ENCODE data around the gene HDHD3.
"Not testable (repeated sequence)": the region's sequence is repeated elsewhere in the genome, so short reads cannot be mapped to it uniquely, and the experiment has no call there.

Gene HDHD3, protein sequence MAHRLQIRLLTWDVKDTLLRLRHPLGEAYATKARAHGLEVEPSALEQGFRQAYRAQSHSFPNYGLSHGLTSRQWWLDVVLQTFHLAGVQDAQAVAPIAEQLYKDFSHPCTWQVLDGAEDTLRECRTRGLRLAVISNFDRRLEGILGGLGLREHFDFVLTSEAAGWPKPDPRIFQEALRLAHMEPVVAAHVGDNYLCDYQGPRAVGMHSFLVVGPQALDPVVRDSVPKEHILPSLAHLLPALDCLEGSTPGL

GRCh38 chr9:113376634-113377567 lies at the start of gene HDHD3:
Gene HDHD3 (minus strand): TSS chr9:113376986. CDS start chr9:113374354, 2,632 bp downstream.
- DNase-seq: peak; percentile 78

DNA sequence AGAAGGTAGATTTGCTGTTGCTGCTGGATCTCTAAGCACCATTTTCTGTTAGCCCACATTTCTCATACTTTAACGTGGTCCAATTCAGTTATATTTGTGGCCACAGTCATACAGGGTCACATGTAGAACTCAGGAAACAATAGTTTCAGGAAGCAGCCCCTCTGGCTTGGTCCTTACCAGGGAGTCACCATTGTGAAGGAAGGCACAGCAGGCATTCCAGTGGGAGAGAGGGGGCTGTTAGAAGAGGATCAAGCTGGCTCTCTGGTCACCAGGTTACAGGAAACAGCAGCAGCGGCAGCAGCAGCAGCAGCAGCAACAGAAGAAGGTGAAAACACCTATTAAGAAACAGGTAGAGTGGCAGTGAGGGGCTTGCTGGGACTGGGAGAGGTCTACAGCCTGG lies 48.3 kb upstream of the HDHD3 start:
- DNase-seq: no peak

DNA sequence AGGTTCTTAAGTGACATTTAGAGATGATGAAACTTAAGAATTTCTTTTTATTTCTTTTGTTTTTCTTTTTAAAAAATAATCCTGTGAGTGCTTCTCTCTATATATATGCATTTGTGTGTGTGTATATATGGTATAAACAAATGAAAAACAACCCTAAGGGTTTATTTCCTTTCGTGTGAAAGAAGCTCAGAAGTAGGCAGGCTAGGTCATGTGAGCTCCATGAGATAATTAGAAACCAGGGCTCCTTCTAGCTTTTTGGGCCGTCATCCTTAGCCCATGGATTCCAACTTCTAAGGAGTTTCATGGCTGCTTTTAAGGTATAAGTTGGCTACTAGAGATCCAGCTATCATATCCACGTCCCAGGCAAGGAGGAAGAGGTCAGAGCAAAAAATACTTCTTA lies 44.9 kb upstream of the HDHD3 start:
- DNase-seq: no peak

DNA sequence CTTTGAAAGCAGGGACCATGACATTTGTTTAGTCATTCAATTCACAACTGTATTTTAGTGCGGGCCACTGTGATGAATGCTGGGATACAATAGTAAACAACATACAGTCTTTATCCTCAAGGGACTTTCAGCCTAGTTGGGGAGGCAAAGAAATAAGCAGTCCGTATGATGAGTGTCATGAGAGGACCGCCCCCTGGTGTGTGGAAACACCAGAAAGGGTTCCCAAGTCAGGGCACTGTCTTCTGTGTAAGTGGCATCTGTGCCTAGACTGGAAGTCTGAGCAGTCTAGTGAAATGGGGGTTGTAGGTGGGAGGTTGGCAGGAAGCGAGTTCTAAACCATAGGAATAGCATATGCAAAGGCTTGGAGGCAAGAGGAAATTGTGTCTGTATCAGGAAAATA lies 40.6 kb upstream of the HDHD3 start:
- no peak for DNase-seq

GRCh38 chr9:113416149-113416721 lies 39.4 kb upstream of the HDHD3 start:
- no peak for DNase-seq

DNA sequence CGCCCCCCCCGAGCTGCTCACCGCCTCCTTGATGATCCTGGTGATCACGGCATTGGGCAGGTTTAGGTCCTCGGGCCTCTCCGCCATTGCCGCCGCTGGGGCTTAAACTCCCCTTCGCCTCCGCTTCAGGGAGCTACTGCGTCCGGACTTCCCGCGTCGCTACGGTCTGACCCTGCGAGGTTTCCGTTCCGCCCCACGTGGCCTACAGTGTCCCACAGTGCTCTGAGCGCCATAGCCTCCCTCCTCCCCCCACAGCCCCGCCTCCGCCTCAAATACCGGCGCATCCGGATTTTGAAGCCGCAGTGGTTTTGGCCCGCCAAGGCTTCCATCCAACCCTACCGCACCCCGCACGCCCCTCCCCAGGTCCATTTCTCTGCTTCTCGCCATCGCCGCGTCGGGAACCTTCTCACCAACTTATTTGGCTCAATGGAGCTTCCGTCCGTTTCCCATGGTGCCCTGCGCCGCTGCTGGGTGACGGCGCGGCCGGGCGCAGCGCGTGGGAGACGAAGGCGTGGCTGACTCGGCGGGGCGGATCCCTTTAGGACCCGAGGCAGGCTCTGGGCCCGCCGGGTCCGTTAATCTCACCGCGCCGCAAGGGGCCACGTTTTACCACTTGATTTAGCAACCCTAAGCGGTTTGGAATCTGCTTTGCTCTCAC lies 33.5 kb upstream of the HDHD3 start, which contains the start of the genes C9orf43 and POLE3:
C9orf43 (plus strand) TSS at position 541 of the 658 bp plus-strand sequence. CDS start 2,747 bp downstream, outside the sequence.
POLE3 (minus strand) TSS at position 469 of the 658 bp plus-strand sequence; CDS start at position 87, 382 bp downstream.
- peak; percentile 96 for DNase-seq

- no peak for DNase-seq
Measured at GRCh38 chr9:113409883-113410206, 33.1 kb upstream of the HDHD3 start.

DNA sequence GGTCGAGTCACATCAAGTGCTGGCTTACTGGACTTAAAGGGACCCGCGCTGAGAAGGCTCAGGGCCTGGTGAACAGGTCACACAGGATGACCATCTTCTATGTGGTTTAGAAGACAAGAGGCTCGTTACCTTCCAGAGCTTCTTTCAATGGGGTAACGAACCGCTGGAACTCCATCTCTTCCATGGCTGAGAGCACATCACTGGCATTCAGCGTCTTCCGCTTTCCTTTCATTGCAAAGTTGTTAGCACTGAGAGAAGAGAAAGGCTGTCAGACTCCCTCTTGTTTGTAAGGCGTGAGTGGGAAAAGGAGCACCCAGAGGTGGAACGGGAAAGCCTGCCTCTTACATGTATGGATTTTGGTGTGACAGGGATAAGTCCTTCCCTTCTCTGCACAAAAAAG lies 32.7 kb upstream of the HDHD3 start:
- DNase-seq: no peak

DNA sequence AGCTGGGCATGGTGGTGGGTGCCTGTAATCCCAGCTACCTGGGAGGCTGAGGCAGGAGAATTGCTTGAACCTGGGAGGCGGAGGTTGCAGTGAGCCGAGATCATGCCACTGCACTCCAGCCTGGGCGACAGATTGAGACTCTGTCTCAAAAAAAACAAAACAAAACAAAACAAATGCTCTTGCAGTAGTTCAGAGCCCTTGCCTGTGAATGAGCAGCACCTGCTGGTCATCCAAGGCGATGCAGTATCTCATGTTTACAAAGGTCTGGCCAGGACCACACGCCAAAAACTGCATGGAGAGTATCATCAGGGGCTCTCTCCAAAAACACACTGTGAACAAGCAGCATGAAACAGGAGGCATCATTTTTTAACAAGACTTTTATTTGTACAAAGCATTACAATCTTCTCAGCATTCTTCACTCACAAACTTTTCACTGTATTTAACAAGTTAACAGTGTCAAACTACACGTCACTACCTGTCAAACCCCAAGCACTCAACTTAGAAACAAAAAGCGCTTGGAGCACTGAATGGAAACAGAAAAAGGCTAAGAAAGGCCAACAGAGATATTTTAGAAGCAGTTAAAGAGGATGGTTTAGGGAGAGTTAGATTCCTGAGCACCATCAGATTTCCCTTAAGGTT lies 30.2 kb upstream of the HDHD3 start:
- peak; percentile 54 for DNase-seq

GRCh38 chr9:113406353-113406752 lies 29.6 kb upstream of the HDHD3 start:
- DNase-seq: not testable (repeated sequence)

GRCh38 chr9:113403646-113404045 lies 26.9 kb upstream of the HDHD3 start:
- DNase-seq: no peak

GRCh38 chr9:113401027-113401792 lies 24.4 kb upstream of the HDHD3 start, which contains the start of gene ALAD:
Gene ALAD (minus strand): TSS chr9:113401284. CDS start chr9:113393559, 7,725 bp downstream.
- DNase-seq: peak; percentile 99

GRCh38 chr9:113399646-113400200 lies 22.9 kb upstream of the HDHD3 start:
- no peak for DNase-seq

GRCh38 chr9:113398796-113399195 lies 22.0 kb upstream of the HDHD3 start:
- no peak for DNase-seq

DNA sequence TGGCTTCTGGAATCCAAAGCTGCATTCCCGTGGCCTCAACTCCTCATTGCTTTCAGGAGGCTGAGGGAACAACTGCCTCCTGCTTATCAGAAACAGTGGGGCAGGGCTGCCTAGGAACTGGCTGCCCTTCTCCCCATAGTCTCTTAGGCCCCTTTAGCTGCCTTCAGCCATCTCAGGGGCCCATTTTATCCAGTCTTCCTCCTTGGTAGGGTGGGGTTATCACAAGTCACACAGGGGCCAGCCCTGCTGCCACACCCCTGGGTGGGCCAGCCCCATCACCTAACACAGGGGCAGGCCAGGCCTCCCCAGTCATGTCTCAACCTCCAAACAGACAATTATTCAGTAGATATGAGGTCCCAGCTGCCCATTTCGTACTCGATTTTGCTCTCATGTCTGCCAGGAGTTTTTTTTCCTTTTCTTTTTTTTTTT lies 20.4 kb upstream of the HDHD3 start:
- DNase-seq: no peak

- no peak for DNase-seq
Measured at GRCh38 chr9:113395000-113395861, 18.4 kb upstream of the HDHD3 start.

DNA sequence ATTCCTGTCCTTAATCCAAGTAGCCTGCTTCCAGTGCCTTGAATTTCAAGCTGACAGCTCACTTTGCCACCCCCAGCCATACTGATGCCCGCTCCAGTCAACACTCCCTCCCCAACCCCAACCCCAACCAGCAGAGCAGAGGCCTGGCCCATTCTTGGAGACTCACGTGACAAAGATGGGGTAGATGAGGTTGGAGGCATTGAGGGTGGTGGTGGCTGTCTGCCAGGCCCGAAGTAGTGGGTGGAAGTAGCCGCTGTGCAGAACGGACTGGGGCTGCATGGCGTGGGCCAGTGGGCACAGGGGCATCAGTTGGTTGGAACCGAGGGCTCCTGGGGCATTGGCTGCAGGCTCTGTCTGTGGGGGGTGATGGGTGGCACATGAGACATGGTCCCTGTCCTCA lies 16.5 kb upstream of the HDHD3 start:
- DNase-seq: no peak

DNA sequence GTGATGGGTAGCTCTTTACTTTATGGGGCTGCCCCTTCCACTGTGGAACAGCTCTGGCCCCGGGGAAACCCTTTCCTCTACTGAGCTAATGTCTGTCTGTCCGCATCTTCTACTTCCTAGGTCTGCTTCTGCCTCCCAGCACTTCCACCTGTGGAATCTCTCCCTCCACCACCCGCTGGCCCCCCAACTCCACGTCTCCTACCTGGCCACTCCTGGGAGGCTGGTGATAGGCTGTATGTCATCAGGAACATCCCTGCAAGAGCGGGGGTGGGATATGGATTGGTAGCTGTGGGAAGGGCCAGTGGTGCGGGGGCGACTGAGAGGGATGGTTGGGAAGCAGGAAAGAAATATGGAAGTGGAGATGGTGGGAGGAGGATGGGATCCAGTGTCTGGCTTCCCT lies 15.1 kb upstream of the HDHD3 start:
- DNase-seq: no peak

GRCh38 chr9:113390192-113390960 lies 13.6 kb upstream of the HDHD3 start:
- DNase-seq: no peak

All from left hindlimb (tissue), 1 donor.